H1 (cell line): ENCODE measurements around the gene ZNF512. TPM values are rescaled to one million over a fixed set of nuclear protein-coding genes. Genes with fewer than 3 reads are reported as not detected.

Experiments used
- CTCF ChIA-PET: fragments of 300-600 bp; sonication (Branson Sonifier 250); formaldehyde crosslinking; loops from one replicate; lab custom pipeline; 2021; ENCODE audit not compliant: partially characterized antibody; lab: Charles Lee
- POLR2A ChIA-PET: fragments of 300-600 bp; sonication (Branson Sonifier 250); formaldehyde crosslinking; loops from one replicate; lab custom pipeline; 2021; ENCODE audit warnings: inconsistent platforms; ENCODE audit not compliant: partially characterized antibody; lab: Charles Lee
- DNase-seq, 2 experiments: peaks; one replicate each; pipeline versions ENCODE4 v3.0.0 to v3.0.0-alpha.2; 2010 to 2022; ENCODE audit warnings: low spot score in 2 of 2, low read depth in 1 of 2, mixed read lengths in 1 of 2
- FAIRE-seq: peaks from 2 replicates; lab custom pipeline; 2011; peaks lifted over from hg19 to GRCh38; lab: Jason Lieb, UNC
- H2AFZ ChIP-seq: 2 replicates; pipeline ENCODE4 v1.8.1; 2012; ENCODE audit warnings: low read length, inconsistent platforms
- H2AK5ac ChIP-seq: 2 replicates; pipeline ENCODE4 v1.6.1; 2013; ENCODE audit warnings: low read depth, low read length
- H2BK120ac ChIP-seq: replicated peaks from 2 replicates; pipeline ENCODE3; 2013; ENCODE audit warnings: low read depth, low read length, inconsistent platforms
- H2BK12ac ChIP-seq: 2 replicates; pipeline ENCODE4 v1.6.1; 2013; ENCODE audit warnings: low read depth, low read length
- H2BK15ac ChIP-seq: 2 replicates; pipeline ENCODE4 v1.6.1; 2013; ENCODE audit warnings: low read length
- H2BK20ac ChIP-seq: 2 replicates; pipeline ENCODE4 v1.6.1; 2013; ENCODE audit warnings: low read length
- H2BK5ac ChIP-seq: 2 replicates; pipeline ENCODE4 v1.6.1; 2013; ENCODE audit warnings: low read depth, low read length
- H3K14ac ChIP-seq: 2 replicates; pipeline ENCODE4 v1.6.1; 2013; ENCODE audit warnings: inconsistent platforms; ENCODE audit not compliant: insufficient read length
- H3K18ac ChIP-seq: 2 replicates; pipeline ENCODE4 v1.6.1; 2013; ENCODE audit warnings: low read length; ENCODE audit errors: extremely low read depth
- H3K23ac ChIP-seq: 2 replicates; pipeline ENCODE4 v1.6.1; 2013; ENCODE audit warnings: inconsistent platforms; ENCODE audit not compliant: insufficient read length
- H3K23me2 ChIP-seq: 2 replicates; pipeline ENCODE4 v1.6.1; 2013; ENCODE audit warnings: low read depth, low read length
- H3K27ac ChIP-seq: 2 replicates; pipeline ENCODE4 v1.6.1; 2011; ENCODE audit warnings: low read depth, low read length, inconsistent platforms
- H3K27me3 ChIP-seq, 4 experiments: replicated peaks in 1 of 4; 1 replicate in 1 of 4; 2 replicates in 3 of 4; pipeline versions ENCODE4 v1.6.1 to v1.8.1; 2011 to 2013; ENCODE audit warnings: low read length in 3 of 4, mild to moderate bottlenecking in 3 of 4, inconsistent platforms in 2 of 4, mixed read lengths in 2 of 4, moderate library complexity in 1 of 4; ENCODE audit not compliant: control insufficient read depth in 3 of 4, insufficient read depth in 3 of 4; ENCODE audit errors: extremely low read depth in 1 of 4
- H3K36me3 ChIP-seq, 4 experiments: 2 replicates each; pipeline versions ENCODE4 v1.6.1 to v1.8.1; 2011 to 2013; ENCODE audit warnings: mild to moderate bottlenecking in 4 of 4, low read length in 3 of 4, moderate library complexity in 2 of 4, control low read depth in 1 of 4, inconsistent platforms in 1 of 4; ENCODE audit not compliant: insufficient read depth in 4 of 4, control insufficient read depth in 2 of 4
- H3K4ac ChIP-seq: replicated peaks from 2 replicates; pipeline ENCODE3; 2013; ENCODE audit warnings: low read length, low read depth, mixed read lengths, inconsistent platforms; ENCODE audit not compliant: insufficient read length
- H3K4me1 ChIP-seq, 4 experiments: replicated peaks in 1 of 4; 1 replicate in 1 of 4; 2 replicates in 3 of 4; pipeline versions ENCODE4 v1.6.1 to v1.8.1; 2011 to 2013; ENCODE audit warnings: low read length in 3 of 4, inconsistent platforms in 2 of 4, mixed read lengths in 1 of 4; ENCODE audit not compliant: insufficient read depth in 4 of 4, control insufficient read depth in 3 of 4
- H3K4me2 ChIP-seq, 2 experiments: 2 replicates each; pipeline versions ENCODE4 v1.6.1 to v1.8.1; 2011 to 2013; ENCODE audit warnings: low read depth in 2 of 2, low read length in 2 of 2, control low read depth in 1 of 2, inconsistent platforms in 1 of 2, mild to moderate bottlenecking in 1 of 2; ENCODE audit not compliant: insufficient read depth in 1 of 2
- H3K4me3 ChIP-seq, 4 experiments: fragments of 200-600, 300-600 bp in 1 of 4; sonication (generic), shearing (Covaris generic), sonication (Bioruptor Twin) in 1 of 4; 2 replicates each; pipeline versions ENCODE4 v1.5.1 to v1.8.1; 2011 to 2016; ENCODE audit warnings: low read length in 4 of 4, low read depth in 3 of 4, control low read depth in 2 of 4, inconsistent platforms in 2 of 4, mild to moderate bottlenecking in 2 of 4, mixed read lengths in 1 of 4, moderate library complexity in 1 of 4; ENCODE audit not compliant: insufficient read depth in 2 of 4; ENCODE audit errors: extremely low read depth in 1 of 4
- H3K56ac ChIP-seq: replicated peaks from 2 replicates; pipeline ENCODE3; 2013; ENCODE audit warnings: low read depth, mild to moderate bottlenecking, mixed read lengths, low read length, inconsistent platforms; ENCODE audit not compliant: insufficient read length
- H3K79me1 ChIP-seq: 2 replicates; pipeline ENCODE4 v1.6.1; 2013; ENCODE audit warnings: low read depth, low read length, control low read depth
- H3K79me2 ChIP-seq, 2 experiments: 2 replicates each; pipeline versions ENCODE4 v1.6.1 to v1.8.1; 2012 to 2013; ENCODE audit warnings: low read length in 2 of 2, mild to moderate bottlenecking in 2 of 2, inconsistent platforms in 1 of 2; ENCODE audit not compliant: insufficient read depth in 2 of 2, control insufficient read depth in 1 of 2
- H3K9ac ChIP-seq, 4 experiments: replicated peaks in 1 of 4; 1 replicate in 1 of 4; 2 replicates in 3 of 4; pipeline versions ENCODE4 v1.6.1 to v1.8.1; 2011 to 2013; ENCODE audit warnings: low read depth in 3 of 4, low read length in 3 of 4, control low read depth in 2 of 4, mild to moderate bottlenecking in 2 of 4, moderate library complexity in 2 of 4, inconsistent platforms in 1 of 4; ENCODE audit errors: extremely low read depth in 1 of 4
- H3K9me3 ChIP-seq, 2 experiments: 2 replicates each; pipeline versions ENCODE4 v1.6.1 to v1.8.1; 2012 to 2013; ENCODE audit warnings: mild to moderate bottlenecking in 2 of 2, moderate library complexity in 2 of 2, control low read depth in 1 of 2, inconsistent platforms in 1 of 2, low read depth in 1 of 2, low read length in 1 of 2, mixed read lengths in 1 of 2; ENCODE audit not compliant: insufficient read depth in 2 of 2
- H4K20me1 ChIP-seq, 2 experiments: replicated peaks in 1 of 2; 2 replicates each; pipeline versions ENCODE3 to v1.8.1; 2011 to 2013; ENCODE audit warnings: inconsistent platforms in 2 of 2, low read length in 2 of 2, mild to moderate bottlenecking in 1 of 2; ENCODE audit not compliant: insufficient read depth in 2 of 2, control insufficient read depth in 1 of 2
- H4K5ac ChIP-seq: 2 replicates; pipeline ENCODE4 v1.6.1; 2013; ENCODE audit warnings: low read length, low read depth, mixed read lengths, inconsistent platforms; ENCODE audit not compliant: insufficient read length
- H4K8ac ChIP-seq: 2 replicates; pipeline ENCODE4 v1.8.0; 2013; ENCODE audit warnings: mild to moderate bottlenecking, moderate library complexity, low read length, inconsistent platforms; ENCODE audit not compliant: insufficient read depth; ENCODE audit errors: extremely low read depth
- H4K91ac ChIP-seq: replicated peaks from 2 replicates; pipeline ENCODE3; 2013; ENCODE audit warnings: low read length, mixed read lengths, inconsistent platforms; ENCODE audit not compliant: insufficient read length
- ATF2 ChIP-seq: IDR thresholded peaks from 2 replicates; pipeline ENCODE4 v1.6.1; 2012; ENCODE audit warnings: low read length, inconsistent platforms
- CEBPB ChIP-seq: IDR thresholded peaks from 2 replicates; pipeline ENCODE4 v1.6.1; 2012; ENCODE audit warnings: low read depth, low read length
- CREB1 ChIP-seq: IDR thresholded peaks from 2 replicates; pipeline ENCODE4 v1.6.1; 2012; ENCODE audit warnings: inconsistent platforms
- CTBP2 ChIP-seq: IDR thresholded peaks from 2 replicates; pipeline ENCODE4 v1.7.0; 2011; ENCODE audit warnings: borderline replicate concordance, mild to moderate bottlenecking, moderate library complexity, mixed read lengths, low read length; ENCODE audit not compliant: insufficient read depth, insufficient read length
- EGR1 ChIP-seq: IDR thresholded peaks from 2 replicates; pipeline ENCODE4 v1.6.1; 2011; ENCODE audit warnings: low read depth, low read length, borderline replicate concordance
- EZH2 ChIP-seq: fragments of 200-600 bp; sonication (generic); IDR thresholded peaks from 2 replicates; pipeline ENCODE4 v1.7.1; 2012; ENCODE audit warnings: low read depth, mild to moderate bottlenecking, moderate library complexity, low read length, inconsistent platforms; ENCODE audit not compliant: severe bottlenecking
- KDM5A ChIP-seq: fragments of 200-600 bp; IDR thresholded peaks from 2 replicates; pipeline ENCODE4 v1.7.1; 2012; ENCODE audit warnings: mild to moderate bottlenecking, low read length, inconsistent platforms, mixed read lengths
- MAX ChIP-seq: IDR thresholded peaks from 2 replicates; pipeline ENCODE4 v1.6.1; 2012; ENCODE audit warnings: inconsistent platforms
- NRF1 ChIP-seq: IDR thresholded peaks from 2 replicates; pipeline ENCODE4 v1.6.1; 2011; ENCODE audit warnings: mild to moderate bottlenecking, low read depth, low read length, improper control_type of control experiment
- RAD21 ChIP-seq, 2 experiments: IDR thresholded peaks in 1 of 2; conservative IDR thresholded peaks in 1 of 2; 2 replicates each; pipeline ENCODE4 v1.6.1; 2011; ENCODE audit warnings: low read depth in 2 of 2, low read length in 2 of 2, improper control_type of control experiment in 1 of 2, inconsistent platforms in 1 of 2, mild to moderate bottlenecking in 1 of 2, moderate library complexity in 1 of 2
- SP2 ChIP-seq: IDR thresholded peaks from 2 replicates; pipeline ENCODE4 v1.6.1; 2012; ENCODE audit warnings: mild to moderate bottlenecking, low read length, inconsistent platforms
- SP4 ChIP-seq: IDR thresholded peaks from 2 replicates; pipeline ENCODE4 v1.6.1; 2012; ENCODE audit warnings: low read length, inconsistent platforms
- TCF12 ChIP-seq: IDR thresholded peaks from 2 replicates; pipeline ENCODE4 v1.6.1; 2011; ENCODE audit warnings: low read depth, mild to moderate bottlenecking, low read length
- WGBS, 2 experiments: shearing (Covaris generic) in 1 of 2; methylation state at CpG; one replicate each; pipeline versions ENCODE4 v1.1.6 to v1.1.7; 2013 to 2015; ENCODE audit warnings: low lambda C conversion rate in 2 of 2, mixed read lengths in 2 of 2, inconsistent platforms in 1 of 2, low coverage in 1 of 2, missing lambda C conversion rate in 1 of 2; ENCODE audit not compliant: insufficient replicate concordance in 2 of 2, insufficient coverage in 1 of 2, insufficient read length in 1 of 2; ENCODE audit errors: extremely low coverage in 1 of 2, missing lambda C conversion rate in 1 of 2; 5-methylcytosine and 5-hydroxymethylcytosine counted together
- polyA plus RNA-seq, 7 experiments: library from polyadenylated mRNA; depleted of rRNA in 3 of 7; stranded (reverse) in 5 of 7; unstranded in 2 of 7; fragments of >200 nt in 5 of 7; fragments of 200-250 nt in 2 of 7; gene quantifications; 1 replicate in 5 of 7; 2 replicates in 1 of 7; 4 replicates in 1 of 7; pipeline versions ENCODE4 v1.2.1 to v1.2.3, GENCODE V29; 2011 to 2013; ENCODE audit warnings: missing spikeins in 2 of 7, mixed read lengths in 2 of 7
- total RNA-seq: library from RNA; stranded (reverse); fragmentation: NEBNext Ultra II Directional; extraction: Animal tissue kit (Norgen Biotek cat#: 25700); gene quantifications from 2 replicates; pipeline ENCODE4 v1.2.1, GENCODE V29; 2021

Gene ZNF512
- total and polyA plus RNA-seq, 2 of the 8 experiments (the other 6 are each of a cell fraction or from before 2014, with no cell fraction given) = 17.6 to 37.9 TPM

- no peaks in the 10 kb centered on the region for H3K36me3 ChIP-seq
- H2BK120ac ChIP-seq = no peak overlapping the region
- H3K4ac ChIP-seq = no peak overlapping the region
- no peaks in the 10 kb centered on the region for H3K23me2 ChIP-seq
- no peak overlapping the region for H2AFZ ChIP-seq
- H3K9me3 ChIP-seq = no peaks in the 10 kb centered on the region; a peak in 1 of 4 replicates
- no peak overlapping the region for H3K27ac ChIP-seq
- no peak overlapping the region for H3K18ac ChIP-seq
- H2AK5ac ChIP-seq = no peak overlapping the region
- H3K27me3 ChIP-seq = peaks cover 0 to 6% (median 1%) of the 10 kb centered on the region in 4 experiments; a peak in 2 of 7 replicates
- H3K23ac ChIP-seq = no peak overlapping the region
- no peak overlapping the region for H3K4me3 ChIP-seq
- H2BK15ac ChIP-seq = no peak overlapping the region
- no peak overlapping the region for H4K8ac ChIP-seq
- H4K20me1 ChIP-seq = no peaks in the 10 kb centered on the region
- 50% methylated on average over 2 of the region's 2 CpGs; no CpG with 5 or more reads in 1 of the 2 experiments for WGBS, 2 experiments
- ChIA-PET POLR2A (no interaction called here), CTCF (interaction anchor here (1.3 kb wide), 1 partner anchor 139 kb away, joined by 3 read pairs; no protein-coding TSS in a partner anchor)
- H3K79me1 ChIP-seq = no peaks in the 10 kb centered on the region
- no peaks in the 10 kb centered on the region for H3K79me2 ChIP-seq
- no peak overlapping the region for H2BK12ac ChIP-seq
- H3K9ac ChIP-seq = no peak overlapping the region
- H3K4me1 ChIP-seq = no peaks in the 10 kb centered on the region
- no peak overlapping the region for H4K91ac ChIP-seq
- H2BK20ac ChIP-seq = no peak overlapping the region
- H3K14ac ChIP-seq = no peak overlapping the region
- no peak overlapping the region for H4K5ac ChIP-seq
- H3K56ac ChIP-seq = no peak overlapping the region
- no peak for DNase-seq
- FAIRE-seq = no peak
- H3K4me2 ChIP-seq = no peak overlapping the region
- no peak overlapping the region for H2BK5ac ChIP-seq
- TF ChIP-seq SP2 (no peak), CEBPB (no peak), TCF12 (no peak), KDM5A (no peak), MAX (no peak), CREB1 (no peak), SP4 (no peak), EGR1 (no peak), NRF1 (no peak), RAD21 (IDR thresholded peaks at IDR 0.05 in 1 of 2, conservative IDR thresholded peaks at IDR 0.05 in 1 of 2; ENCODE audit: low read depth in 2 of 2, low read length in 2 of 2) (no peak), ATF2 (no peak), CTBP2 (no peak), EZH2 (no peak)
Measured at GRCh38 chr2:27569398-27569797, 13.4 kb upstream of the ZNF512 start.
